C4-2B (cell line): ENCODE results near the gene PRTG.

Experiments
- CTCF ChIP-seq: fragments of 450-650 bp; conservative IDR thresholded peaks from 2 replicates; pipeline ENCODE4 v1.5.1; 2017; ENCODE audit warnings: mild to moderate bottlenecking
- ZFX ChIP-seq: fragments of 450-650 bp; IDR thresholded peaks from 2 replicates; pipeline ENCODE4 v1.6.1; 2017

- TF ChIP-seq CTCF = no peak
- no peak for TF ChIP-seq ZFX
Observed at GRCh38 chr15:55633731-55634130, 109.2 kb downstream of the PRTG start.
